Bronchial epithelial cell (primary cell): ENCODE data around the gene ZMAT5. TPM values are rescaled to one million over a fixed set of nuclear protein-coding genes. Genes with fewer than 3 reads are reported as not detected.

Experiments
- DNase-seq: peaks from one replicate; pipeline ENCODE4 v3.0.0-alpha.2; 2010; ENCODE audit warnings: low read depth
- FAIRE-seq: peaks from 2 replicates; lab custom pipeline; 2011; peaks lifted over from hg19 to GRCh38; lab: Jason Lieb, UNC
- H3K27me3 ChIP-seq: 2 replicates; pipeline ENCODE4 v1.5.1; 2011; ENCODE audit warnings: low read length; ENCODE audit not compliant: control insufficient read depth, insufficient read depth
- H3K36me3 ChIP-seq: 2 replicates; pipeline ENCODE4 v1.5.1; 2011; ENCODE audit warnings: low read length; ENCODE audit not compliant: control insufficient read depth, insufficient read depth
- H3K4me3 ChIP-seq: 2 replicates; pipeline ENCODE4 v1.5.1; 2011; ENCODE audit warnings: mild to moderate bottlenecking, low read depth, low read length, control low read depth
- CTCF ChIP-seq: IDR thresholded peaks from 2 replicates; pipeline ENCODE4 v1.5.1; 2011; ENCODE audit warnings: mild to moderate bottlenecking, moderate library complexity, low read length, control low read depth, inconsistent platforms; ENCODE audit not compliant: insufficient read depth, severe bottlenecking
- total RNA-seq: library from RNA; depleted of rRNA; stranded (reverse); fragments of >200 nt; gene quantifications from 2 replicates; pipeline ENCODE4 v1.2.1, GENCODE V29; 2014

Gene ZMAT5
- total RNA-seq, 1 donor from 2014 or later = 24.7 TPM

GRCh38 chr22:29689206-29689879, 77.5 kb downstream of the ZMAT5 start:
- no peaks in the 10 kb centered on the region for H3K27me3 ChIP-seq
- FAIRE-seq = no peak
- TF ChIP-seq CTCF = no peak

GRCh38 chr22:29684244-29684643, 82.6 kb downstream of the ZMAT5 start:
- Histone ChIP-seq H3K4me3 (no peak overlapping the region), H3K27me3 (no peaks in the 10 kb centered on the region), H3K36me3 (peaks cover 10% of the 10 kb centered on the region)
- FAIRE-seq (no peak), DNase-seq (no peak)
- no peak for TF ChIP-seq CTCF

More at GRCh38 chr22:29689206-29689879, 77.5 kb downstream of the ZMAT5 start:
- DNase-seq = no peak
- Histone ChIP-seq H3K36me3 (peaks cover 7% of the 10 kb centered on the region), H3K4me3 (no peak overlapping the region)

- H3K4me3 ChIP-seq = no peak overlapping the region
These were observed 83.3 kb downstream of the ZMAT5 start for GRCh38 chr22:29683536-29683935.

More at GRCh38 chr22:29683536-29683935, 83.3 kb downstream of the ZMAT5 start:
- no peak for TF ChIP-seq CTCF
- FAIRE-seq = no peak
- Histone ChIP-seq H3K36me3 (peaks cover 13% of the 10 kb centered on the region), H3K27me3 (no peaks in the 10 kb centered on the region)
- DNase-seq = no peak

Other genes with a start within 250 kb of the ZMAT5 start
- 43.2 and 44.0 TPM in 2 replicates for gene THOC5, start 213.2 kb downstream of the ZMAT5 start, total RNA-seq
- 19.7 and 20.4 TPM in 2 replicates for gene NIPSNAP1, start 185.9 kb downstream of the ZMAT5 start, total RNA-seq
- 23.6 and 28.4 TPM in 2 replicates for gene NF2, start 163.4 kb downstream of the ZMAT5 start, total RNA-seq
- not detected in 2 replicates for gene CABP7, start 47.0 kb downstream of the ZMAT5 start, total RNA-seq
- 42.4 and 88.2 TPM in 2 replicates for gene UQCR10, start 362 bp upstream of the ZMAT5 start, total RNA-seq
- gene ASCC2, start 71.3 kb upstream of the ZMAT5 start, total RNA-seq = 26.1 and 35.1 TPM in 2 replicates
- 30.3 and 32.3 TPM in 2 replicates for gene MTMR3, start 116.2 kb upstream of the ZMAT5 start, total RNA-seq